GM21717 (cell line): ENCODE data around the gene SLC2A9.
A peak's percentile ranks its signal among the peaks of the same experiment; 100 is the strongest.

Experiments
- ATAC-seq: cut with Tn5 transposase; IDR thresholded peaks from one replicate; pipeline ENCODE4 v1.9.1; 2021; ENCODE audit warnings: mild to moderate bottlenecking, moderate library complexity; ENCODE audit not compliant: unreplicated experiment

Gene SLC2A9

GRCh38 chr4:9899306-9900055 is 121.8 kb downstream of the SLC2A9 start:
- no peak for ATAC-seq

- no peak for ATAC-seq
These were observed 122.5 kb downstream of the SLC2A9 start for GRCh38 chr4:9898596-9899305.

GRCh38 chr4:9895333-9895705 is 126.0 kb downstream of the SLC2A9 start:
- no peak for ATAC-seq

- ATAC-seq: peak; percentile 56
These were observed 126.5 kb downstream of the SLC2A9 start for GRCh38 chr4:9894644-9895332.

- no peak for ATAC-seq
These were observed 127.8 kb downstream of the SLC2A9 start for GRCh38 chr4:9893329-9894108.

- no peak for ATAC-seq
These were observed 129.6 kb downstream of the SLC2A9 start for GRCh38 chr4:9891740-9892139.

- no peak for ATAC-seq
These were observed 130.2 kb downstream of the SLC2A9 start for GRCh38 chr4:9891056-9891455.

- ATAC-seq: no peak
These were observed 132.0 kb downstream of the SLC2A9 start for GRCh38 chr4:9889306-9889705.

GRCh38 chr4:9885958-9886357 is 135.3 kb downstream of the SLC2A9 start:
- no peak for ATAC-seq

- ATAC-seq: no peak
These were observed 140.7 kb downstream of the SLC2A9 start for GRCh38 chr4:9880406-9881197.

- ATAC-seq: no peak
These were observed 144.2 kb downstream of the SLC2A9 start for GRCh38 chr4:9877123-9877522.

- ATAC-seq: no peak
These were observed 145.8 kb downstream of the SLC2A9 start for GRCh38 chr4:9875516-9875915.

GRCh38 chr4:9874385-9874784 is 146.9 kb downstream of the SLC2A9 start:
- no peak for ATAC-seq

- ATAC-seq: no peak
These were observed 151.0 kb downstream of the SLC2A9 start for GRCh38 chr4:9870165-9870790.

- ATAC-seq: no peak
These were observed 153.4 kb downstream of the SLC2A9 start for GRCh38 chr4:9867751-9868425.

GRCh38 chr4:9866931-9867330 is 154.4 kb downstream of the SLC2A9 start:
- ATAC-seq: no peak

GRCh38 chr4:9861561-9861960 is 159.7 kb downstream of the SLC2A9 start:
- ATAC-seq: no peak

GRCh38 chr4:9859810-9860209 is 161.5 kb downstream of the SLC2A9 start:
- no peak for ATAC-seq

- no peak for ATAC-seq
These were observed 171.8 kb downstream of the SLC2A9 start for GRCh38 chr4:9849538-9849920.
